ENCODE data around the gene CUL2.

GRCh38 chr10:35056686-35057085 is 33.5 kb downstream of the CUL2 start:
- TF ChIP-seq CTCF (IDR thresholded peaks at IDR 0.05) (no peak), POLR2A (IDR thresholded peaks at IDR 0.05) (no peak)
